ENCODE measurements around the gene SLCO2B1. TPM values are rescaled to one million over a fixed set of nuclear protein-coding genes. Genes with fewer than 3 reads are reported as not detected.

The SLCO2B1 gene
- total and polyA plus RNA-seq, 2 of the 8 experiments (the other 6 are each of a cell fraction or from before 2014, with no cell fraction given), result 0.03 TPM; not detected in 1

DNA sequence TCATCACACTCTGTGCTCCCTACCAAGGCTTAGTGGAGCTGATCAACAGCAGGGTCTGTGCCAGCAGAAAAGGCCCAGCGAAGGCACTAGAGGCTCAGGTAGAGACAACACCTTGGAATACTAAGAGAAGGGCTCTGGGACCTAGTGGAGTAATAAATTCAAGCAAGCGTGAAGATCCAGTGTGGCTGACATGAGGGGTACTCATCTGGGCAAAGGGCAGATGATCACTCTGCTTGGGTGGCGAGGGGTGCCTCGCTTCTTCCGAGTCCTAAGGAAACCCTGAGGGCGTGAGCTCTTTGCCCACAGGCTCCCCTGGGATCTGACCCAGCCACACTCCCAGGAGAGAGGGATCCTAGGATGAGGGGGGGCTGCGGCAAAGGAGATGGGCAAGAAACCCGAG, 86.1 kb downstream of the SLCO2B1 start (continued):
- no peak for TF ChIP-seq ZNF274 (IDR thresholded peaks at IDR 0.05; ENCODE audit: borderline replicate concordance, extremely low read depth, low read length)
- TF ChIP-seq, protein P1, sequence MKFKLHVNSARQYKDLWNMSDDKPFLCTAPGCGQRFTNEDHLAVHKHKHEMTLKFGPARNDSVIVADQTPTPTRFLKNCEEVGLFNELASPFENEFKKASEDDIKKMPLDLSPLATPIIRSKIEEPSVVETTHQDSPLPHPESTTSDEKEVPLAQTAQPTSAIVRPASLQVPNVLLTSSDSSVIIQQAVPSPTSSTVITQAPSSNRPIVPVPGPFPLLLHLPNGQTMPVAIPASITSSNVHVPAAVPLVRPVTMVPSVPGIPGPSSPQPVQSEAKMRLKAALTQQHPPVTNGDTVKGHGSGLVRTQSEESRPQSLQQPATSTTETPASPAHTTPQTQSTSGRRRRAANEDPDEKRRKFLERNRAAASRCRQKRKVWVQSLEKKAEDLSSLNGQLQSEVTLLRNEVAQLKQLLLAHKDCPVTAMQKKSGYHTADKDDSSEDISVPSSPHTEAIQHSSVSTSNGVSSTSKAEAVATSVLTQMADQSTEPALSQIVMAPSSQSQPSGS (IDR thresholded peaks at IDR 0.05; ENCODE audit: low read length), result no peak
- TF ChIP-seq TBP (IDR thresholded peaks at IDR 0.05; ENCODE audit: low read depth, low read length), result no peak
- no peak for TF ChIP-seq NANOG (IDR thresholded peaks at IDR 0.05; ENCODE audit: insufficient read depth, low read depth, low read length, poor library complexity, severe bottlenecking)
- no peak for TF ChIP-seq POU5F1 (IDR thresholded peaks at IDR 0.05; ENCODE audit: low read depth, low read length)

All from H1 (cell line).